Activated T-helper 2 cell treated with anti-CD3 and anti-CD28 coated beads, Interferon-gamma antibody, Interleukin-2, Interleukin-4, amounts not matched to agents 10 μg/mL and 5 μg/mL and 100 μg/mL, durations not matched to agents 14 hours and 24 hours and 36 hours (primary cell): ENCODE results near the gene ADPGK. TPM values are rescaled to one million over a fixed set of nuclear protein-coding genes. Genes with fewer than 3 reads are reported as not detected.

Experiments used
- DNase-seq: peaks from one replicate; pipeline ENCODE4 v3.0.0; 2021; ENCODE audit warnings: low spot score
- H3K27ac Mint-ChIP-seq: one replicate; pipeline ENCODE4 v1.8.0; 2021; ENCODE audit warnings: mixed read lengths
- H3K27me3 Mint-ChIP-seq: one replicate; pipeline ENCODE4 v1.8.0; 2021; ENCODE audit warnings: low read depth, mixed read lengths
- H3K36me3 Mint-ChIP-seq: one replicate; pipeline ENCODE4 v1.8.0; 2021; ENCODE audit warnings: low read depth, mixed read lengths
- H3K4me1 Mint-ChIP-seq: one replicate; pipeline ENCODE4 v1.8.0; 2021; ENCODE audit warnings: low read depth, mixed read lengths
- H3K4me3 Mint-ChIP-seq: one replicate; pipeline ENCODE4 v1.8.0; 2021; ENCODE audit warnings: low read depth, mild to moderate bottlenecking, moderate library complexity, mixed read lengths
- H3K9me3 Mint-ChIP-seq: one replicate; pipeline ENCODE4 v1.8.0; 2021; ENCODE audit warnings: mixed read lengths
- intact Hi-C: fragments of 100-400 bp; cut with micrococcal nuclease; formaldehyde crosslinking; loops from one replicate; pipeline ENCODE4 v1.15.1; 2023
- total RNA-seq: library from RNA; stranded (reverse); gene quantifications from 2 replicates; pipeline ENCODE4 v1.2.3, GENCODE V29; 2022

Gene ADPGK
- total RNA-seq, 1 donor from 2014 or later = 84.1 TPM

GRCh38 chr15:72800833-72801481 is 17.4 kb upstream of the ADPGK start:
- no peak overlapping the region for H3K4me3 Mint-ChIP-seq
- no peak for DNase-seq
- H3K36me3 Mint-ChIP-seq = no peaks in the 10 kb centered on the region

GRCh38 chr15:72797834-72798233 is 14.3 kb upstream of the ADPGK start:
- H3K27me3 Mint-ChIP-seq = peaks cover 24% of the 10 kb centered on the region
- no peaks in the 10 kb centered on the region for H3K9me3 Mint-ChIP-seq
- no peaks in the 10 kb centered on the region for H3K36me3 Mint-ChIP-seq
- intact Hi-C loops = loop anchor here (2.0 kb wide), 1 partner anchor 15 kb away; the partner anchor contains the start of gene ADPGK
- no peak for DNase-seq
- peaks cover 28% of the 10 kb centered on the region for H3K4me1 Mint-ChIP-seq
- H3K27ac Mint-ChIP-seq = no peak overlapping the region
- H3K4me3 Mint-ChIP-seq = peak overlapping the region; percentile 49

More at GRCh38 chr15:72800833-72801481, 17.4 kb upstream of the ADPGK start:
- H3K9me3 Mint-ChIP-seq = no peaks in the 10 kb centered on the region
- peaks cover 18% of the 10 kb centered on the region for H3K4me1 Mint-ChIP-seq
- peaks cover 29% of the 10 kb centered on the region for H3K27me3 Mint-ChIP-seq
- H3K27ac Mint-ChIP-seq = no peak overlapping the region
- intact Hi-C loops = no loop called here

- Mint-ChIP-seq H3K27me3 (peaks cover 19% of the 10 kb centered on the region), H3K36me3 (no peaks in the 10 kb centered on the region), H3K27ac (no peak overlapping the region), H3K4me3 (peak overlapping the region; percentile 68), H3K9me3 (no peaks in the 10 kb centered on the region), H3K4me1 (peaks cover 28% of the 10 kb centered on the region)
- no peak for DNase-seq
- intact Hi-C loops = loop anchor here (2.0 kb wide), 1 partner anchor 15 kb away; the partner anchor contains the start of gene ADPGK
Measured at GRCh38 chr15:72797338-72797689, 13.8 kb upstream of the ADPGK start.

DNA sequence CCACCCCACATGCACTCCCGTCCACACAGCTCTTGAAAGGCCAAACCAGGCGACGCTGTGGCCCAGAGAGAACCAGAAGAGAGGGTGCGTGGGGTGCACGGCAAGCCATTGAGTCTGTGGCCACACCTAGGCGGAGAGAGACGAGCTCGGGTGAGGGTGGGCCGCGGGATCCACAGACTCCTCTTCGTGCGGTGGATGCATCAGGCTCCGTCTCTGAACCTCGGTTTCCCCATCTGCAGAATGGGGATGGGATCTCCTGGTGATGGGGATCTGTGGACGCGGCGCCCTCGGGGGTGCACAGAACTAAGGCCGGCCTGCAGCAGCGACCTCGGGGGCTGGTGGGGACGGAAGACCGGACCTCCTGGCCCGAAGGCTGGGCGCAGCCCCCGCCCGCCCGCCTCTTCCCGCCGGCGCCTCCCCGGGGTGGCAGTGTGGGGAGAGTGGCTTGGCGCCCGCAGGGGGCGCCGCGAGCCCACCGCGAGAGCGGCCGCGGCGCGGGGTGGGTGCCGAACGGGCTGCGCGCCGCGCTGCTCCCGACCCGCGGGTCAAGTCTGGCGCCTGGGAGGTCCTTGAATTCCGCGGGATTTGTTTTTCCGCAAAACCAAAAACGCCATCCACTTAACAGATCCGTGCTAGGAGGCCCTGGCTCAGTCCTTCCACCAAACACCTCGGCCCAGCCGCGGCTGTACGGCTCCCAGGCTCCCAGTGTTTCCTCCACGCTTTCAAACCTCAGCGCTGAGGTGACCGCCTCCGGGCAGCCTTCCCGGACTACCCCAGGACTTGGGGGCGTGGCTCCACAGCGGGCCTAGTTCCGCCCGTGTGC is 13.2 kb upstream of the ADPGK start:
- no peak for DNase-seq
- intact Hi-C loops = loop anchor here (2.0 kb wide), 1 partner anchor 14 kb away; the partner anchor contains the start of gene ADPGK
- Mint-ChIP-seq H3K27me3 (peaks cover 15% of the 10 kb centered on the region), H3K4me3 (peak overlapping the region; percentile 82), H3K36me3 (no peaks in the 10 kb centered on the region), H3K27ac (peak overlapping the region; percentile 26), H3K4me1 (peaks cover 28% of the 10 kb centered on the region), H3K9me3 (no peaks in the 10 kb centered on the region)

DNA sequence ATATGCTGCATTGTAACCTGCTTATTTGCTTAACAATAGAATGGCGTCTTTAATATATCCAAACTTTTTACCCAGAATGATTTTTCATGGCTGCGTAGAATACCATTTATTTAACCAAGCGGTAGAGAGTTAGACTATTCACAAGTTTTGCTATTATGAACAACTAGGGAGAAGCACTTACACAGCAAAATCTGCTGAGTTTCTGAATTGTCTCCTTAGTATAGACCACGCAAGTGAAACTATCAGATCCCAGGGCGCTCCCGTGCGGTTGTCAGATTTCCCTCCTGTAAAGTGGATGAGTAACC is 12.6 kb upstream of the ADPGK start:
- no peak for DNase-seq
- intact Hi-C loops = loop anchor here (2.0 kb wide), 1 partner anchor 13 kb away; the partner anchor contains the start of gene ADPGK
- Mint-ChIP-seq H3K9me3 (no peaks in the 10 kb centered on the region), H3K4me3 (peak overlapping the region; percentile 82), H3K4me1 (peaks cover 28% of the 10 kb centered on the region), H3K27ac (peak overlapping the region; percentile 26), H3K27me3 (peaks cover 9% of the 10 kb centered on the region), H3K36me3 (no peaks in the 10 kb centered on the region)

DNA sequence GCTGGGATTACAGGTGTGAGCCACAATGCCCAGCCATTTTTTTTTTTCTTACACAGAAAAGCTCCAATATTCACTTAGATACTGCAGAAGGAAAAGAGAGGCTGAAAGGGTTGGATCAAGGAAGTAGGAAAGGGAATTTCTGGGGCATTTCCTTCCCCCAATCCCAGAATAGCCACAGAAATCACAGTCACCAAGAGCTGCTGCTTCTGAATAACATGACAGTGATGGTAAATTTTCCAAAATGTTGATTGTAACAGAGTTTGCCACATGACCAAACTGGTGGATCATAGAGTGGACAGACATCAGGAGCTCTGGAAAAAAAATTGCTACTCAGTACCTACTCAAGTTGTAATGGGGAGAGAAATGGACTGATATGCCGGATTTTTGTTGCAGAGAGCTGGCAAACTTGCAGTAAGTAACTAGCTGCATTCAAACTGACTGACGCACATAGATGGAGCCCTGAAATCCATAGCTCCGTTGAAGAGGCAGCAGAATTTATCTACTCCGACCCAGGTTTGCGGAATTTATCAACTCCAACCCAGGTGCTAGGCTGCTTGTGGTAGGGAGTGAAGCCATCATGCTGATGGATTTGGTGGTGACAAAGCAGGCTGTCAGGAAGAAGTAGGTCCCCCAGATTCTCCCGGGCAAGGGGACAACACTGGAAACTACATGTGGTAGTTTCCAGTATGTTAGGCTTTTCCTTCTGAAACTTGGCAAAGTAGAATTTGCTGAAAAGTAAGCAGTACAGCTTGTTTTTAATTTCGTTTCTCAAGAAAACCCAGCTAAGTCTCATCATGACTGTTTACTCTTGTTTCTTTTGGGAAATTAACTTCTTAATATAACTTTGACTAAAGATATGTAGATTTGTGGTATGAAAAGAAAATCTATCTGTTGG is 10.5 kb upstream of the ADPGK start:
- Mint-ChIP-seq H3K36me3 (no peaks in the 10 kb centered on the region), H3K4me1 (peaks cover 19% of the 10 kb centered on the region), H3K9me3 (no peaks in the 10 kb centered on the region), H3K27me3 (no peaks in the 10 kb centered on the region), H3K4me3 (no peak overlapping the region), H3K27ac (no peak overlapping the region)
- intact Hi-C loops = no loop called here
- no peak for DNase-seq

- Mint-ChIP-seq H3K9me3 (no peaks in the 10 kb centered on the region), H3K27me3 (no peaks in the 10 kb centered on the region), H3K4me1 (peaks cover 29% of the 10 kb centered on the region), H3K4me3 (no peak overlapping the region), H3K36me3 (no peaks in the 10 kb centered on the region), H3K27ac (no peak overlapping the region)
- intact Hi-C loops = no loop called here
- DNase-seq = no peak
Measured at GRCh38 chr15:72792431-72792830, 8.9 kb upstream of the ADPGK start.

DNA sequence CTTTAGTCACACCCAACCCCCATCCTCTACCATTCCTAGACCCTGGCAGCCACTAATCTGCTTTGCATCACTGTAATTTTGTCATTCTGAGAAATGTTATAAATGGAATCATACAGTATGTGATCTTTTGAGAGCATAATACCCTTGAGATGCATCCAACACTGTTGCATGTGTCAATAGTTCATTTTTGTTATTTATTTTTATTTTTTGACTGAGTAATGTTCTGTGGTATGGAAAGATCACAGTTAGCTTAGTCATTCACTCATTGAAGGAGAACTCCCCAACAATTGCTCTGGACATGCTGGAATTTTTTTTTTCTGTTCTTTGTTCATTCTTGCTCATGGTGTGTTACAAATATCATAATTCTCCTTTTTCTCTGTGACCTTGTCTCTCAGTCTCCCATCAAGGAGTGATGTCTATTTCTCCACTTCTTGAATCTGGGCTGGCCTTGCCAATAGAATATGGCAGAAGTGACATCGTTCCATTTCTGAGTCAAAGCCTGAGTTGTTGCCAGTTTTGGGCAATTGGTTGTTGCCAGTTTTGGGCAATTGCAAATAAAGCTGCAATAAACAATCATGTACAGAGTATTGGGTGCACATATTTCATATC is 6.8 kb upstream of the ADPGK start:
- H3K27me3 Mint-ChIP-seq = no peaks in the 10 kb centered on the region
- H3K9me3 Mint-ChIP-seq = no peaks in the 10 kb centered on the region
- no peak overlapping the region for H3K27ac Mint-ChIP-seq
- DNase-seq = no peak
- intact Hi-C loops = no loop called here
- H3K4me1 Mint-ChIP-seq = peaks cover 39% of the 10 kb centered on the region
- no peak overlapping the region for H3K4me3 Mint-ChIP-seq
- H3K36me3 Mint-ChIP-seq = no peaks in the 10 kb centered on the region

DNA sequence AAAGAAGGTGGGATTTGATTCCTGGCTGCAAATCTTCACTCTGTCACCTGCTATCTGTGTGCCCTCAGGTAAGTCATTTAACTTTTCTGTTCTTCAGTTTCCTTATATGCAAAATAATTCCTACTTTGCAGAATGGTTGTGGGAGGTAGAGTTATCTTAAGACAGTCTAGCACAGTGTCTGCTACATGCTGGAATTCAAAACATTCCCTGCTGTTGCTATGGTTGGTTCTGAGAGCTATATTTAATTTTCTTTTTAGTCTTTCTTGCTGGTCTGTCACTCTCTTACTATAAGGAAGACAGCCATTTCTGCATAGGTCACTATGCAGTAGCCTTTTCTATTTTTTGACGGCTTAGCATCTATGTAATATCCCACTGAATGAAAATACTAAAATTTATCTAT is 4.0 kb upstream of the ADPGK start:
- no peak for DNase-seq
- Mint-ChIP-seq H3K27ac (no peak overlapping the region), H3K4me3 (no peak overlapping the region), H3K36me3 (no peaks in the 10 kb centered on the region), H3K4me1 (peaks cover 45% of the 10 kb centered on the region), H3K27me3 (no peaks in the 10 kb centered on the region), H3K9me3 (no peaks in the 10 kb centered on the region)
- intact Hi-C loops = loop anchor here (10.0 kb wide), 3 partner anchors 103 to 563 kb away; partner anchors contain the start of genes BBS4 and HIGD2B

DNA sequence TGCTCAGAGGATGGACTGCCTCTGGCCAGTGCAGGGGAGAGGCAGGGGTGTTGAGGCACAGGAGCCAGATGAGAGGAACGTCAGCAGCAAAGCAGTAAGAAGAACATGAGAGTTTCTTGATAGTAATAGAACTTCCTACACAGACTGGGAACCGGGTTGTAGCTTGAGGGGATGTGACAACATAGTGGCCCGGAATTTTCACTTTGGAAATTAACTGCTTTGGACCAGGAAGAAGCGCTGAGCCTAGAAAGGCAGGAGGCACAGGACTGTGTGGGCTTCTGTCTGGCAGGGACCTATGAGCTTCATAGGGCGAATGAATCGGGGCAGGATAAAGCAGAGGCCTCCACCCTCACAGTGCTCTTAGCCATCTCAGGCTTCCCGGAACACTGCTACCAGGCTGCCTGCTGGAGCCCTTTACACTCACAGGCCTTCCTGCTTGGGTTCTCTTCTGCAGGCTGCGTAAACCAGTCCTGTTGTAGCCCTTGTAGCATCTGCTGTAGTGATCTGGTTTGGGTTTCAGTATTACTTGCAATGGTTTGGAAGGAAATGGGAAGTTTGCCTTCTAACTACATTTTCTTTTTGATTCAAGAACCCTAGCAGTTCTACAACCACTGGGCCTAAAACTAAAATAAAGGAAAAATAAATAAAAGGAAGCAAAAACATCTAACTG is 3.3 kb upstream of the ADPGK start:
- Mint-ChIP-seq H3K4me1 (peaks cover 47% of the 10 kb centered on the region), H3K4me3 (peak overlapping the region; percentile 7), H3K9me3 (no peaks in the 10 kb centered on the region), H3K36me3 (peaks cover 2% of the 10 kb centered on the region), H3K27me3 (no peaks in the 10 kb centered on the region), H3K27ac (peak overlapping the region; percentile 43)
- no peak for DNase-seq
- intact Hi-C loops = loop anchor here (10.0 kb wide), 3 partner anchors 102 to 562 kb away; partner anchors contain the start of genes BBS4 and HIGD2B

DNA sequence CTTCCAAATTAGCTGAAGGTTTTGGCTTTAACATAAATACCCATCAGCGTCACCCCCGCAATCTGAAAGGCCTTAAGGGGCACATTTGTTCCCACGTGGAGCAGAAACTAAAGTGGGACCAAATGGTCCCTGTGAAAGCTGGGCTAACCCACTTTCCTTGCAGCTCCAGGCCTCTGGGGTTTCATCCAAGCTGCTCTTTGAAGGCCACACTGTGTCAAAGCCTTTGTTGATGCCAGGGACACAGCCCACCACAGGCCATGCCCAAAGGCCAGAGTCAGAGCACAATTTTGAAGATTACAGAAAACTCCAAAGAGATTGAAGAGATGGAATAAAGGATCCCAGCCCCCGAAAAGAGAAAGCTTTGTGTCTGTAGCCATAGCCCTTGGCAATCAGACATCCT is 2.7 kb upstream of the ADPGK start:
- H3K4me1 Mint-ChIP-seq = peaks cover 53% of the 10 kb centered on the region
- H3K4me3 Mint-ChIP-seq = no peak overlapping the region
- intact Hi-C loops = loop anchor here (10.0 kb wide), 3 partner anchors 101 to 561 kb away; partner anchors contain the start of genes BBS4 and HIGD2B
- H3K36me3 Mint-ChIP-seq = peaks cover 8% of the 10 kb centered on the region
- no peaks in the 10 kb centered on the region for H3K27me3 Mint-ChIP-seq
- no peak for DNase-seq
- no peaks in the 10 kb centered on the region for H3K9me3 Mint-ChIP-seq
- peak overlapping the region; percentile 43 for H3K27ac Mint-ChIP-seq
